Stimulated activated CD8-positive, alpha-beta memory T cell treated with anti-CD3 and anti-CD28 coated beads, Interleukin-12 subunit alpha, Interleukin-12 subunit beta, amount 100 ng/mL, for 24 hours (primary cell): ENCODE data around the gene NAP1L1.
A peak's percentile ranks its signal among the peaks of the same experiment; 100 is the strongest.

Experiments used
- DNase-seq: peaks from one replicate; pipeline ENCODE4 v3.0.0-alpha.2; 2020; ENCODE audit errors: extremely low read depth

Gene NAP1L1

DNA sequence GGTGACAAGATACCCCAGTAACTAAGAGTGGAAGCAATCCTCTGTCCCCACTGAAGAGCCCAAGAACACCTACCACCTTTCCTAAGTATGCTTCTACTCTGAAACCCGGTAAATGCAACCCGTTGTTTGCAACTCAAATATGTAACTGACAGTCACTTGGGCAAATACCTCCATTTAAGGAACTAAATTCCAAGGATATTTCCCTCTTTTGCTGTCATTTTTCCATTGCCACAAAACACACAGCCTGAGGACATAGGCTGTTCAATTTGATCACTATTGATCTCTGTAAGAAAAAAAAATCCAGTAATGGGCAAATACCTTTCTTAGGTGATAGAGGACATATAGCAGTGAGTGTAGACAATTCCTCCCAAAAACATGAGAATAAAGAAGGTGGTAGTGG, 46.3 kb downstream of the NAP1L1 start:
- DNase-seq = no peak

DNA sequence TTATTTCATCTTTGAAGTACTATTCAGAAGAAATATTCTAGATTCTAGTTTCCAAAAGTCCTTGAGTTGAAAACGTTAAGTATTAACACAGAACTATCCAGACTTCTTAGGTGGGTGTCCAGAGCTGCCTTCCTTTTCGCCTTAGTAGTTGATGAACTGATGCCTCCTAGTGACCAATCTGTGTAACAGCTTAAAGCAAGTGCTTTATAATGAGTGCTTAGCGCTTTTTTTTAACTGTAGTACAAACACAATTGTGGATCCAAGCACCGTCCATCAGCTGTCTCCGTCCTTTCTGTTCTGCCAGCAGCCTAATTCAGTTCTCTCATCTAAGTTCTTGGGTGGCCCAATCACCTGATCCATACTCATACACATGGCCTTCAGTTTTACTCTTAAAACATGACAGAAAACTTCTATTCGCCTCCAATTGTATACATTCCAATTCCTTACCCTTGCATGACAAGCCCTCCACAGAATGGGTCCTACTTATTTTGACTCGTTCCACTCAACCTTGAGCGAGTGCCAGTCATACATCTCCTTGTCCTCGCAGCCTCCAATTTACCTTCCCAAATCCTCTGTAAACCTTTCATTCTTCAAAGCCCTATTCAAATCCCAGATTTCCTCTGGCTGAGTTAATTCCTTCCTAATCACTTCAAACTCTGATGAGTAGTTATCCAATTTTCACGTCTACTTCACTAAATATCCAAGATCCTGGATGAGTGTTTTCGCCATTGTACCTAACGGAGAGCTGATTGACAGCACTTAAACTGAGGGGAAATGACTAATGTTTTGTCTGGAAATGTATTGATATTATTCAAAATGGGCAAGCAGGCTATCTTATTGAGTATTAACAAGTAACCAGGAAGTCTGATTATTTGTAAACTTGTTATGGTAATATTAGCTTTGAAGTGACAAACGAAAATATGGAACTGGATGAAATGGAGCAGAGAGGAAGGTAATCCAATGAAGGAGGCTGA, 47.1 kb downstream of the NAP1L1 start:
- no peak for DNase-seq

DNA sequence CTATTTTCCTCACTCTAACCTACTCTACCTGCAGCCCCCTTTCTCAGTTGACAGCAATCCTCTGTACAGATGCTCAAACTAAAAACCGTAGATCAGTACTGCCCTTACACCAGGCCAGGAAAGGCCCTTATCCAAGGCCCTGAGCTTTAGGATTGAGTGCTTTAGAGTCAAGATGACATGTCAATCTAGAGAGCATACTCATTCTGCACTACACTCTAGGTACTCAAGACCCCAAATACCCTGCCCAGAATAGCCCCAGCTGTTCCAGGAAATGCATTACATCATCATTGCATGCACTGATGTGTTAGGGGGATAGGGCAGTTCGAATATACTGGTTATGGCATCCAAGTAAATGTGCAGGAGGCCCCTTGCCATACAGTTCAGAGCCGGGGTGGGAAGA, 49.4 kb downstream of the NAP1L1 start:
- no peak for DNase-seq

DNA sequence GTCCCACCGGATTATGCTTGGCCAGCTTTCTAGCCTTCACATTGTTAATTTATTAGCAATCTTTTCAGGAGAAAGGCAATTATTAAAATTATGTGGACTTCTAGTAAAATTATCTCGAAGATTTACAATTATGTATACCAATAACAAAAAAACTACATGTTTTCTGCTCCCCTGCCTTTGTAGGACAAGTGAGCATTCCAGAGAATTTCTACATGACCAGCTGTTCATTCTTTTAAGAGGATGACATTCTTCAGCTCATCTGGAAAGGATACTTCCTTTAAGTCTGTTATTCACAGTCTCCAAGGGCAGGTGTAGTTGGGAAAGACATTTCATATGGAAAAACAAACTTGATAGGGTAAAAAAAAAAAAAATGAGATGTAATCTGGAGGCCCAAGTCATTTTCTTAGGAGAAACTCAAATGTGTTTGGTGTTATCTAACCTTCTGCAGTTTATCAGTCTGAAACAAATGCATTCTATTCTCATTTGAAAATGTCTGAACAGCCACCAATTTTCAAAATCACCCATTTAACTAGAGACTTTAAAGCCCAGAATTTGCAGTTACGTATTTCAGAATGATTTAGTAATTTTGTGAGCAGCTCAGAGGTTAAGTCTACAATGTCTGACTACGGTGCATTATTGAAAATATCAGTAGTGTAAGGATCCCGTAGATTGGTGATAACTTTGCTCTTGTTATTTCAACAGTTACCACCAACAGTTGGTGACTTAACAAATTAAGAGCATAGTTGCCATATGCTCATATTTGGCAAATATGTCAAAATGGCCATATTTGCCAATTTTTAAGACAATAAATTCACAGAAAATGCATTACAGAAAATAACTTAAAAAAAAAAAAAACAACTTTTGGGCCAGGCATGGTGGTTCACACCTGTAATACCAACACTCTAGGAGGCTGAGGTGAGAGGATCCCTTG, 51.1 kb downstream of the NAP1L1 start:
- DNase-seq = no peak

DNA sequence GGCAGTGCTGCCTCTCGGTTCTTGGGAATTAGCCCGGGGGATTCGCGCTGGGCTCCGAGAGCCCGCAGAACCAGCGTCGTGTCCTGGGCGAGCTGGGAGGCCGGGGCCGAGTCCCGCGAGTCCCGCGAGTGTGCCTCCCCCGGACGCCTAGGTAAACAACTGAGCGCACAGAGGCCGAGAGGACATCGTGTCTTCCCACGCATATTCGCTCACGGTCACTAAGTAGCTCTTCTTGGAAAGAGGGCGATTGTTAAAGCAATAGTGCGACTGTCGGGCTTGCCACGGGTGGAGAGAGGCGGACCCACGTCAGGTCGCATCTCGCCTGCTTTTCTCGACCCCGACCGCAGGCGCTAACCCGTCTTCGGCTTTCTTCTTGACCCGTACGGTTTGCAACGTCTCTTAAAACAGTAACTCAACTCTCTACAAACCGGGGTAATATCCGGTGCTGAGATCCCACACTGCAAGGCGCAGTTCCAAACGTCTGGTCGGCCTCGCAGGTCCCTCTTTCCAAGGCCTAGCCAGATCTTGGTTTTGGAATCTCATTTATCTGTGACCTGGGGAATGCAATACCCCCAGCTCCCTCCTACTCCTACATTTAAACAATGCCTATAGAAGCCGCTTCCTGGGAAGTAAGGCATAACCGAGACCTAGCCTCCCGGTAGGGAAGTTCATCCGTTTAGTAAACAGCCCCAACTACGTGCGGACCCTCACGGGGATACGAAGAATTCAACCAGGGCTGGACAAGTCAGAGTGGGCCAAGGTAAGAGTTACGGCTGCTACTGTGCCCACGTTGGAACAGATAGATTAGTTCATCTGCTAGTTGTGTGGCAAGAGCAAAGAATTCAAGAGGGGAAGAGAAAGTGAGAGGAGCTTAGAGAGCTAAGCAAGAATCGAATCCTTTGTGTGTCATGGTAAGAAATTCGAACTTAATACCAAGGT, 52.2 kb downstream of the NAP1L1 start:
- no peak for DNase-seq

DNA sequence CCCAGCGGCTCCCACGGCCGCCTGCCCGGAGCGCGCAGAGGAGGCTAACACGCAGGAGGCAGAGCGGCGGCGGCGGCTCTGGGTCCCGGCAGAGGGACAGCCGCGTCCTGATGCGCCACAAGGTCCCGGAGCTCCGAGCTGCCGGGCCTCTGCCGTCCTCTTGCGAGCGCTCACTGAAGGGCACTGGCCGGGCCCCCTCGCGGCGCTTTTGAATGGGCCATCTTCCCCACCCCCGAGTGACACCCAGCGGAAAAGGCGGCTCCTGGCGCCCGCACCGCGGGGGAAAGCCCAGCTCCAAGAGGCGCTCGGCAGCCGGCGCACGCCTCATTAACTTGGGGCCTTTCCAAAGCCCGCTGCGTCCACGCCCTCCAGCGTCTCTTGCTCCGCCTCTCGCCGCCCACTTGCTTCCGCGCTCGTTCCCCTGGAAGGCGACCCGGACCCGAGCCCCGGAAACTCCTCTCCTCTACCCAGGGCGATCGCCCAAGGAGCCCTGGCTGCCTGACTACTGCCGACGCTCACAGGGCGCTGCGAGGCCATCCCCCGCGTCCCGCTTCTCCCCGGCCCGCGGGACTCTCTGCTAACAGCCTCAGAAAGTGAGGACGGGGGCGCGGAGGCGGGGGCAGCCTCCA, 53.0 kb downstream of the NAP1L1 start, which contains the start of gene PHLDA1:
PHLDA1 (minus strand) TSS at position 363 of the 629 bp plus-strand sequence.
- peak; percentile 87 for DNase-seq

DNA sequence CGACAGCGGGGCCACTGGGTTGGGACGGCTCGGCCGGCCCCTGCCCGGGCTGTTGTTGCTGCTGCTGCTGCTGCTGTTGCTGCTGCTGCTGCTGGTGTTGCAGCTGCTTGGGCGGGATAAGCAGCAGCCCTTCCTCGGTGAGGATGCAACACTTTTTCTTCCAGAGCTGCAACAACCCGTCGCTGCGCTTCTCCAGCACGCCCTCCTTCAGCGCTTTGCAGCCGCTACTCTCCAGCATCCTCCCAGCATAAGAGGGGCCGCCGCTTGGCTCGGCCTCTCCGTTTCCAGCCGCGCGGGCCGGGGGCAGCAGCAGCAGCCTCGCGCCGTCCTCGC, 53.4 kb downstream of the NAP1L1 start:
- DNase-seq = no peak

DNA sequence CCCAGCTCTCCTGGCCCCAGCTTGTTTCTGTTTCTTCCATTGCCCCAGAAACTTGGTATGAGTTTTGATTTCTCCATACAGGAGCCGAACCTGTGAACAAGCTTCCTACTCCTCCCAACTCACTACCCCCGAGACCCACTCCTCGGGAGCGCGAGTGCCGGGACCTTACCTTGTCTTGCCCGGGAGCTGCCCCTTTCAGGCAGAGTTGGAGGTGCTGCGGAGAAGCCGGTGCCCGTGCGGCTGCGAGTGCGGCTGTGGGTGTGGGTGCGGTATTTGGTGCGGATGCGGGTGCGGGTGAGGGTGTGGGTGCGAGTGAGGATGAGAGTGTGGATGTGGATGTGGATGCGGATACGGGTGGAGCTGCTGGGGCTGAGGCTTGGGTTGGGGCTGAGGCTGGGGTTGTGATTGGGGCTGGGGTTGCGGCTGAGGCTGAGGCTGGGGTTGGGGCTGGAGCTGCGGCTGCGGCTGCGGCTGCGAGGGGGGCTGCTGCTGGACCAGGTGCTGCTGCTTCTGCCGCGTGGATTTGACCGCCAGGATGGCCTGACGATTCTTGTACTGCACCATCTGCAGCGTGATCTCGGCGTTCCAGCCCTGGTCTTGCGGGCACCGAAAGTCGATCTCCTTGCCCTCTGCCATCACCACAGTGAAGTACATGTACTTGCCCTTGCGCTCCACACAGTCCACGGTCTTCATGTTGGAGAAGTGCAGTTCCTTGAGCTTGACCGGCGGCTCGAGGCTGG, 54.0 kb downstream of the NAP1L1 start:
- DNase-seq = no peak

DNA sequence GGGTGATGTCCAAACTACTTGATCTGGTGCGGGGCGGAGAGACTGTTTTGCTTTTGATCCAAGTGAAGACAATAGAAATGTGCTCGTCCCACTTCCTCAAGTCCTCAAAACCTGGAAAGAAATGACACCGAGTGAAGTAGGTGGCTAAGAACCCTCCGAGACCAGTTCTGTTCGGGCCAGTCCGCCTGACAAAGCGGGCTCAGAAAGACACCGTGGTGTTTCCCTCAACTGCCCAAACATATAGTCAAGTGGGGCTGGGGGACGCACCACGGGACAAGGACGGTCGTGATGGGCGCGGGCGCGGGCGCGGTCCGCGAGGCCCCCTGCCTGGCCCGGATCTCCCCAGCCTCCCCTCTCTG, 54.5 kb downstream of the NAP1L1 start:
- DNase-seq = no peak

DNA sequence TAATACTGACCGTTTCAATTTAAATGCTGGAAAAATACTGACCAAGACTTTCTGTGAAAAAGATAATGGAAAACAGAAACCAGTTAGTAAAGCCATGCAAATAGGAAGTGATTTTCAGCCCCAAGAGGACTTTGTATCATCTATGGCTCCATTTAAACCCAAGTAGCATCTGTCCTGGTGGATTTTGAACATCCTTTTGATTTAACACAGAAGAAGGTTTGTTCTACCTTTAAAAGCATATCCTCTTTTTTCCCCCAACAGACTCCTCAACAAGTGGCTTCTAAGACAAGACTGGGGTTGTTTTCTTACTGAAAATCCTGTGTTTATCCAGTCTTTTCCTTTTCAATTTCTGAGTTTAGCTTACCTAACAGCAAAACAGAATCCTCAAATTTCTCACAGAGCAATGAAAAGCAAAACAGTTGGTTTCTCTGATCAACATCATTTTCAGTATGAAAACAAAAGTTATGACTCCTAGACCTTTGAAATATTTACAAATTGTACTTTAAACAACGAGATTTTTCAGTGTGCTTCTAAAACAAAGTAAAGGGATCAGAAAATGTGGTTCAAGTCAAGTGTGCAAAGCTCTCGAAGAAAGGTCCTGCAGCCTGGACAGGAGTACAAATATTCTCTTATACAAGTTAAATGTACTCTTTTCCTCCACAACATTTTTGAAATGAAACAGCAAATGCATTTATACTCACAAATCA, 55.8 kb downstream of the NAP1L1 start:
- no peak for DNase-seq

DNA sequence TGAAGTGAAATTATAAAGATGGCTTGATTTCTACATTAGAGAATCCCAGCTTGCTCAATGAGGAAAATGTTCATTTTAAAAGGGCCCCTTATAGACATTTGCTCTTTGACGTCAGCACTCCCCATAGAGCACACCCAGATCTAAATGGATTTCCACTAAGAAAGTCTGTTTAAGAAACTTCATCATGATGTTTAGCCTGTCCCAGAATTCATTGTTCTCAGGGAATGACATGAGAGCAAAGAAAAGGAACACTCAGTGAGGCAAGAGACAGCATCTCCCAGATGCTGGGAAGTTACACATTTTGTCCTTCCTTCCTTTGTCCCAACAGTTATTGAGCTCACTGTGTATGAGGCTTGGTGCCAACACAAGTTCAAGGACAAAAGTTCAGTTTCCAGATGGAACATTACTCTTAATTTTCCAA, 57.8 kb downstream of the NAP1L1 start:
- no peak for DNase-seq

DNA sequence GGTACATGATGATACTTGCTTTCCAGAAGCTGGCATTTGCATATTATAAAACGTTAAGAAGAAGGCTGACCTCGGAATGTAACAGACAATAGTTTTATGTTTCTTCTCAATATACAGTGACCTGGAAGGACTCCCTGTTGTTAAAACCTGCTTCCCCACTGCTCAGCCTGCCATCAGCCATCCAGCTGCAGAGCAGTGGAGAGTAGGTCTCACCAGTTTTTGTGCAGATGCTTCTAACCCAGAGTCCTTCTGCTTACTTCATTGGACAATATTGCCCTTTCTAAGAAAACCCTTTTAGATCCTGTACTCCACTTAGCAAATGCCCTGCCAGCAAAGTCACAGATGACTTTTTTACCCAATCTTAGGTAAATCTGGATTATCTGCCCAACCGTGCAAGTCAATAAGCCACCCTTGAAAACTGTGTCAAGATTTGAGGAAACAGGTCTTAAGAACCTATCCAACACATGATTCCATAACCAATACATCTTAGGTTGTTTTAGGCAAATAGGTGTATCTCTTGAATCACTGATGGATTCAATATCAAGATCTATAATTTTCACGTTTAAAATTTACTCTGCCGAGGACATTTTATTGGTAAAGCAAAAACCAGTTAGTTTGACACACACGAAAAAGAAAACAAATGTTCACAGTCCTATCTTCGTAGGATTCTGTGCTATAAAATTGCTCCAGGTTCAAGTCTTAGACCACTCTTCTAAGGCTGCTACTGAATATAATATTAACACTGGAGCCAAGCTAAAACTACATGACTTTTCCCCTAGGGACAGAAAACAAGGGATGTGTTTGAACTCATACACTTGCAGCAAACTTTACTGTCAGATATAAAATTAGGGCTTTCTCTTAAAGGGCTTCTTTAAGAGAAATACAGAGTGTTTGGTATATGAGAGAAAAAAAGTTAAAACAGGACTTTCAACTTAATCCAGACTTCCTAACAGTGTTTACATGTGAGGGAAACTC, 58.6 kb downstream of the NAP1L1 start:
- no peak for DNase-seq

DNA sequence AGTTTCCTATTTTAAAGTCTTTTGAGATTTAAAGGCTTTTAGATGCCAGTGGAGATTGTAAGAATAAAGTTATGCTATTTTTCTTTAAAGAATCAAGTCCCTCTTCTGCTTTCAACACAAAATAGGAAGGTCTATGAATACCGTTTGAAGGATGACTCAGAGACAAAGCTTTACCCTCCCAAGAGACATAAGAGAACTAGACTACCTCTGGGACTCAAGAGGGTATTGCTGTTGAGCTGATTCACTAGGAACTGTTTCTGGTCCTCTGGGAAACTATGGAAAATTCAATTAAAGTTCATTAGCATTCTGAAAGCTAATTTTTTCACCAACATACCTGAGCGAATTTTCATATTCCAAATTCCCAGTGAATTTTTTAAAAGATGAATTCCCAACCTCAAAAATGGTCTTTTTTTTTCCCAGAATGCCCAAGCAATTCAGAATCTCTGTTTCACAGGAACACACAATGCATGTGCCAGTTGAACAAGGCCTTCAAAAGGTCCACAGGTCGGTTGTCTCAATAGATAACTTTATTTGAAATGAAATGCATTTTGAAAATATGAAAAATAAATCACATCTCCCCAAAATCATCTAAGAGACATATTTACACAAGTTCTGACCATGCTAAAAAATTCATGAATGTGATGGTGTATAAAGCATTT, 59.4 kb downstream of the NAP1L1 start:
- no peak for DNase-seq

DNA sequence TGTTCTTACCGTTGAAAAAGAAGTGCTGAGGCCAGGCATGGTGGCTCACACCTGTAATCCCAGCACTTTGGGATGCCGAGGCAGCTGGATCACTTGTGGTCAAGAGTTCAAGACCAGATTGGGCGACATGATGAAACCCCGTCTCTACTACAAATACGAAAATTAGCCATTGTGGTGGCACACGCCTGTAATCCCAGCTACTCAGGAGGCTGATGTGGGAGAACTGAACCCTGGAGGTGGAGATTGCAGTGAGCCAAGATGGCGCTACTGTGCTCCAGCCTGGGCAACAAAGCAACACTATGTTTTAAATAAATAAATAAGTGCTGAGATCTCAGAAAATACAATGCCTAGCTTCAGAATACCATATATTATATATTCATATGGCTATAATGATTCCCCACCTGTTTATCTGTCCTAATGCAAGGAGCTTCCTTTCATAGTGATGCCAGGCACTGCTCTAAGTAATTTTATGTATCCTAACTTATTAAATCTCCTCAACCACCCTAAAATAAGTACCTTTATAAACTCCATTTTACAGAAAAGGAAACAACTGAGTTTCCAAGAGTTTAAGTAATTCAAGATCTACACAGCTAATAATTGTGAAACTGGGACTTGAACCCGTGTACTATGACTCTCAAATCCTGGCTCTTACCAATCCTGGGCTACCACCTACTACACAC, 60.2 kb downstream of the NAP1L1 start:
- no peak for DNase-seq

DNA sequence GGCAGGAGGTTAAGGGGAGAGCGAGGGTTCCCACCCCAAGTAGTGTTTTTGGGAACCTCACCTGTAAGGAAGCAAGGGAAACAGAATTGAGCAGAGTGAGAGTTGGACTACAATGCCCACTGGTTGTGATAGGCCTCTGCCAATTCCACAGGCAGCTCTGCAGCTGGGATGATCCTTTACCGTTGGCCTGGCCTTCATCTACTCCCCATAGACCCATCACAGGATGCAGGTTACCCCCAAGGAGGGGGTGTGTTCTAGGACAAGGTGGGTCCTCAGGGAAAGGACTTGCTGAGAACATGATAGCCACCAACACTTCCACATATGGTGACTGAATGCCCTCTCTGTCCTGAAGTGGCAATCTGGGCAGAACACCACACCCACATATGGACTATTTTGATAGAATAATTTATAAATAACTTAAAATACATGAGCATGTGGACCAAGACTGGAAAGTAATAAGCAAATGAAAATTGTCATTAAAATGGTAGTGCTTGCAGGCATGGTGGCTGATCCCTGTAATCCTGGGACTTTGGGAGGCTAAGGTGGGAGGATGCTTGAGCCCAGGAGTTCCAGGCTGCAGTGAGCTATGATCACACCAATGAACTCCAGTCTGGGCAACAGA, 61.3 kb downstream of the NAP1L1 start:
- no peak for DNase-seq

DNA sequence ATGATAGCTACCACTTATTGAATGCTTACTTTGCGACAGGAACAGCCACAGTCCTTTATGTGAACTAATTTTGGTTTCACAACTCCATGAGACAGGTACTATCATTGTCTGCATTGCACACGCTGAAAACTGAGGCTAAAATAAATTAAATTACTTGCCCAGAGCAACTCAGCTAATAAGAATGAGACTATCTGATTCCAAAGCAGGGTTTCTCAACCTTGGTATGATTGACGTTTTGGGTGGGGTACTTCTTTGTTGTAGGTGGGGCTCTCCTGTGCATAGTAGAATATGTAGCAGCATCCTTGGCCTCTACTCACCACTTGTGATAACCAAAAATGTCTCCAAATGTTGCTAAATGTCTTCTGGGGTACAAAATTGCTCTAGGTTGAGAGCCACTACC, 62.0 kb downstream of the NAP1L1 start:
- no peak for DNase-seq
